NCI-H2029 treated with DMSO at 0.1 percent for 48 hours (cell line): ENCODE results near the gene PRRC2C.
"Not testable (repeated sequence)": the region's sequence is repeated elsewhere in the genome, so short reads cannot be mapped to it uniquely, and the experiment has no call there.

ENCODE experiments used
- DNase-seq: peaks from one replicate; lab custom pipeline; 2025; lab: John Stamatoyannopoulos, UW

PRRC2C gene

GRCh38 chr1:171485375-171486047 is at the start of gene PRRC2C:
Gene PRRC2C (plus strand): TSS chr1:171485530. CDS start chr1:171512089, 26,559 bp downstream.
- peak; percentile 70 for DNase-seq

- DNase-seq, result no peak
These were observed 46.9 kb upstream of the PRRC2C start for GRCh38 chr1:171438441-171438840.

- not testable (repeated sequence) for DNase-seq
These were observed 45.1 kb upstream of the PRRC2C start for GRCh38 chr1:171440201-171440600.

- DNase-seq, result not testable (repeated sequence)
These were observed 43.9 kb upstream of the PRRC2C start for GRCh38 chr1:171441278-171441895.

GRCh38 chr1:171446386-171446785 is 38.9 kb upstream of the PRRC2C start:
- no peak for DNase-seq

GRCh38 chr1:171455967-171456366 is 29.4 kb upstream of the PRRC2C start:
- DNase-seq, result no peak

- DNase-seq, result no peak
These were observed 27.9 kb upstream of the PRRC2C start for GRCh38 chr1:171457412-171457811.

GRCh38 chr1:171460018-171460620 is 25.2 kb upstream of the PRRC2C start:
- no peak for DNase-seq

GRCh38 chr1:171467626-171468025 is 17.7 kb upstream of the PRRC2C start:
- DNase-seq, result no peak

GRCh38 chr1:171468120-171468750 is 17.1 kb upstream of the PRRC2C start:
- no peak for DNase-seq

- DNase-seq, result no peak
These were observed 14.6 kb upstream of the PRRC2C start for GRCh38 chr1:171470726-171471125.

GRCh38 chr1:171472183-171472647 is 13.1 kb upstream of the PRRC2C start:
- DNase-seq, result no peak

- DNase-seq, result no peak
These were observed 8.5 kb upstream of the PRRC2C start for GRCh38 chr1:171476829-171477228.

- DNase-seq, result no peak
These were observed 7.5 kb upstream of the PRRC2C start for GRCh38 chr1:171477804-171478203.

- no peak for DNase-seq
These were observed 5.3 kb upstream of the PRRC2C start for GRCh38 chr1:171480035-171480434.

GRCh38 chr1:171484760-171485374 is 463 bp upstream of the PRRC2C start:
- no peak for DNase-seq

GRCh38 chr1:171486048-171486519 is 754 bp downstream of the PRRC2C start:
- DNase-seq, result no peak

GRCh38 chr1:171487038-171487437 is 1.7 kb downstream of the PRRC2C start:
- DNase-seq, result no peak

- no peak for DNase-seq
These were observed 3.0 kb downstream of the PRRC2C start for GRCh38 chr1:171488190-171488929.

- DNase-seq, result no peak
These were observed 8.7 kb downstream of the PRRC2C start for GRCh38 chr1:171494076-171494475.

- no peak for DNase-seq
These were observed 10.1 kb downstream of the PRRC2C start for GRCh38 chr1:171495444-171495843.
